Body of pancreas (tissue), 4 donors: ENCODE results near the gene MMP17.

Source experiments
- POLR2A ChIP-seq, 3 donors: fragments of 450-650 bp; IDR thresholded peaks; one replicate each; pipeline ENCODE4 v1.6.1; 2016; ENCODE audit warnings: antibody characterized with exemption in 3 of 3, mild to moderate bottlenecking in 2 of 3
- TF ChIP-seq, protein P1 (sequence below), 7 experiments: fragments of 450-650 bp in 4 of 7; fragments of 200-600 bp in 3 of 7; sonication (generic) in 3 of 7; IDR thresholded peaks; one replicate each; pipeline ENCODE4 v1.5.1; 2016 to 2019; ENCODE audit warnings: antibody characterized with exemption in 7 of 7

DNA sequence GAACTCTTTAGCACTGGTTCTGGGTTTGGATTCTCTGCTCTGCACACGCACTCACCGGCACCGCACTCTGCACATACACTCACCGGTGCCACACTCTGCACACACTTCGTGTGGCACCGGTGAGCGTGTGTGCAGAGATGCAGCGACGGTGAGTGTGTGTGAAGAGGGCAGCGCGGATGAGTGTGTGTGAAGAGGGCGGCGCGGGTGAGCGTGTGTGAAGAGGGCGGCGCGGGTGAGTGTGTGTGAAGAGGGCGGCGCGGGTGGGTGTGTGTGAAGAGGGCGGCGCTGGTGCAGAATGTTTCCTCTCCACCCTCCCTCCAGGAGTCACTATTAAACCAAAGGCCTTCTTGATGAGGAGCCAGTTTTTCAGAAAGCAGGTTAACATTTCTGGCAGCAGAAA, 49.2 kb upstream of the MMP17 start:
- TF ChIP-seq, protein P1, sequence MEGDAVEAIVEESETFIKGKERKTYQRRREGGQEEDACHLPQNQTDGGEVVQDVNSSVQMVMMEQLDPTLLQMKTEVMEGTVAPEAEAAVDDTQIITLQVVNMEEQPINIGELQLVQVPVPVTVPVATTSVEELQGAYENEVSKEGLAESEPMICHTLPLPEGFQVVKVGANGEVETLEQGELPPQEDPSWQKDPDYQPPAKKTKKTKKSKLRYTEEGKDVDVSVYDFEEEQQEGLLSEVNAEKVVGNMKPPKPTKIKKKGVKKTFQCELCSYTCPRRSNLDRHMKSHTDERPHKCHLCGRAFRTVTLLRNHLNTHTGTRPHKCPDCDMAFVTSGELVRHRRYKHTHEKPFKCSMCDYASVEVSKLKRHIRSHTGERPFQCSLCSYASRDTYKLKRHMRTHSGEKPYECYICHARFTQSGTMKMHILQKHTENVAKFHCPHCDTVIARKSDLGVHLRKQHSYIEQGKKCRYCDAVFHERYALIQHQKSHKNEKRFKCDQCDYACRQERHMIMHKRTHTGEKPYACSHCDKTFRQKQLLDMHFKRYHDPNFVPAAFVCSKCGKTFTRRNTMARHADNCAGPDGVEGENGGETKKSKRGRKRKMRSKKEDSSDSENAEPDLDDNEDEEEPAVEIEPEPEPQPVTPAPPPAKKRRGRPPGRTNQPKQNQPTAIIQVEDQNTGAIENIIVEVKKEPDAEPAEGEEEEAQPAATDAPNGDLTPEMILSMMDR (IDR thresholded peaks at IDR 0.05): no peak
- no peak for TF ChIP-seq POLR2A (IDR thresholded peaks at IDR 0.05)
